ENCODE data around the gene FRMD4B.
"Not testable (repeated sequence)": the region's sequence is repeated elsewhere in the genome, so short reads cannot be mapped to it uniquely, and the experiment has no call there.

FRMD4B gene

GRCh38 chr3:69240651-69241568 is 145.0 kb downstream of the FRMD4B start:
- peak; percentile 12 for DNase-seq

GRCh38 chr3:69239063-69239462 is 146.8 kb downstream of the FRMD4B start:
- DNase-seq, result no peak

- peak; percentile 29 for DNase-seq
These were observed 148.8 kb downstream of the FRMD4B start for GRCh38 chr3:69236812-69237707.

- peak; percentile 38 for DNase-seq
These were observed 150.0 kb downstream of the FRMD4B start for GRCh38 chr3:69235882-69236281.

- DNase-seq, result not testable (repeated sequence)
These were observed 150.7 kb downstream of the FRMD4B start for GRCh38 chr3:69235227-69235626.

- DNase-seq, result no peak
These were observed 153.4 kb downstream of the FRMD4B start for GRCh38 chr3:69232482-69232881.

GRCh38 chr3:69231929-69232440 is 153.9 kb downstream of the FRMD4B start:
- no peak for DNase-seq

- no peak for DNase-seq
These were observed 159.8 kb downstream of the FRMD4B start for GRCh38 chr3:69226071-69226470.

- DNase-seq, result no peak
These were observed 166.7 kb downstream of the FRMD4B start for GRCh38 chr3:69219101-69219708.

- no peak for DNase-seq
These were observed 167.8 kb downstream of the FRMD4B start for GRCh38 chr3:69218079-69218478.

GRCh38 chr3:69216981-69217380 is 168.9 kb downstream of the FRMD4B start:
- no peak for DNase-seq

GRCh38 chr3:69214241-69214640 is 171.6 kb downstream of the FRMD4B start:
- no peak for DNase-seq

GRCh38 chr3:69212411-69213160 is 173.3 kb downstream of the FRMD4B start:
- peak; percentile 91 for DNase-seq

GRCh38 chr3:69210068-69210730 is 175.7 kb downstream of the FRMD4B start:
- DNase-seq, result no peak

GRCh38 chr3:69209413-69209812 is 176.5 kb downstream of the FRMD4B start:
- peak; percentile 24 for DNase-seq

- DNase-seq, result no peak
These were observed 178.9 kb downstream of the FRMD4B start for GRCh38 chr3:69207031-69207430.

GRCh38 chr3:69205385-69205784 is 180.5 kb downstream of the FRMD4B start:
- DNase-seq, result no peak

GRCh38 chr3:69204315-69204957 is 181.5 kb downstream of the FRMD4B start:
- DNase-seq, result no peak

- no peak for DNase-seq
These were observed 182.1 kb downstream of the FRMD4B start for GRCh38 chr3:69203631-69204314.

- DNase-seq, result no peak
These were observed 184.2 kb downstream of the FRMD4B start for GRCh38 chr3:69201658-69202057.

Data from hematopoietic multipotent progenitor cell treated with erythropoietin and hydrocortisone succinate and interleukin-3 and kit ligand, for 4 days (in vitro differentiated cells).